ACHN (cell line): ENCODE data around the gene ADGRF1.
"Not testable (repeated sequence)": the region's sequence is repeated elsewhere in the genome, so short reads cannot be mapped to it uniquely, and the experiment has no call there.

Experiments used
- DNase-seq: peaks from one replicate; pipeline ENCODE4 v3.0.0-alpha.2; 2015
- in situ Hi-C: cut with HindIII; loops from 2 replicates; pipeline ENCODE4 v1.10.0; 2017; ENCODE audit warnings: low sequenced_read_pairs, low pct_ligation_motif_present, low pct_unique_long_range_greater_than_20kb

Gene ADGRF1

GRCh38 chr6:47069156-47069555, 27.0 kb upstream of the ADGRF1 start:
- in situ Hi-C loops, result no loop called here

DNA sequence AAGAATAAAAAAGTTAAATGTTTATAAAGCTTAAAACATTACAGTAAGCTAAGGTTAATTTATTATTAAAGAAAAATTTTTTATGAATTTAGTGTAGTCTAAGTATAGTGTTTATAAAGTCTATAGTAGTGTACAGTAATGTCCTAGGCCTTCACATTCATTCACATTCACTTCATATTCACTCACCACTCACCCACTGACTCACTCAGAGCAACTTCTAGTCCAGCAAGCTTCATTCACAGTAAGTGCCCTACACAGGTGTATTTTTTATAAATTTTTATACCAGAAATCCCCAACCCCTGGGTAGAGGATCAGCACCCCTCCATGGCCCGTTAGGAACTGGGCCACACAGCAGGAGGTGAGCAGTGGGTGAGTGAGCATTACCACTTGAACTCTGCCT, 24.3 kb upstream of the ADGRF1 start:
- DNase-seq, result no peak
- in situ Hi-C loops, result no loop called here

More at GRCh38 chr6:47069156-47069555, 27.0 kb upstream of the ADGRF1 start:
- no peak for DNase-seq

DNA sequence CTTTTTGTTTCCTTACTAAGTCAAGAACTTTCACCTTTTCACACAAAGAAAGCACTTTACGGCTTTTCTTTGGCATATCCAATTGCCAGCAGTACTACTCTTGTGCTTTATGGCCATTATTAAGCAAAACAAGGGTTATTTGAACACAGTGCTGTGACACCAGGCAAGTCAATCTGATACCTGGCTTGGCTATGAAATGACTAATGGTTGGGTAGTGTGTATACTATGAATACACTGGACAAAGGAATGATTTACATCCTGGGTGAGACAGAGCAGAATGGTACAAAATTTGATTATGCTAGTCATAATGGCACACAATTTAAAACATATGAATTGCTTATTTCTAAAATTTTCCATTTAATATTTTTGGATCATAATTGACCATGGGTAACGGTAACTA, 22.1 kb upstream of the ADGRF1 start:
- no peak for DNase-seq
- in situ Hi-C loops, result no loop called here

- no peak for DNase-seq
- in situ Hi-C loops, result no loop called here
These were observed 20.2 kb upstream of the ADGRF1 start for GRCh38 chr6:47062346-47062745.

- no peak for DNase-seq
- in situ Hi-C loops, result no loop called here
These were observed 19.5 kb upstream of the ADGRF1 start for GRCh38 chr6:47061309-47062300.

- DNase-seq, result no peak
- in situ Hi-C loops, result no loop called here
These were observed 17.2 kb upstream of the ADGRF1 start for GRCh38 chr6:47059216-47059885.

DNA sequence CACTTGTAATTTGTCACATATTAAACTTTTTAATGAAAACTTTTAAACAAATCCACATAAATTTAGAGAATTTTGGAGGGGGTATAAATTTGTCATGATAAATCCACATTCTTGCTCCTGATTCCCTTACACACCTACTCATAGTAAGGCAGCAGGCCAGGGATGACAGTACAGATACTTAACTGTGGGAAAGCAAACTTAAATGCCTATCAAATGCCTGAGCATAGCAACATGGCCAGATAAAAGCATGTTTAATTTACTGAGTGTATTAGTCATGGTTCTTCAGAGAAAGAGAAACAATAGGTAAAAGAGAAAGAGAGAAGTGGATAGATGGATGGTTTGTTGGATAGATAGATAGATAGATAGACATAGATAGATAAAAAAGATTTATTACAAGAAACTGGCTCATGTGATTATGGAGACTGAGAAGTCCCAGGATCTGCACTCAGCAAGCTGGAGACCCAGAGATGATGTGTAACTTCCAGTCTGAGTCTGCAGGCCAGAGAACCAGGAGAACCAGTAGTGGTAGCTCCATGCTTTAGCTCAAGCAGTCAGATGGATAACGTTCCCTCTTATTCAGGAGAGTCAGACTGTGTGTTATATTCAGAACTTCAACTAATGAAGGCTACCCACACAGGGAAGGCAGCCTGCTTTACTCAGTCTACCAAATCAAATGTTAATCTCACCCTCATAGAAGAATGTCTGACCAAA, 15.9 kb upstream of the ADGRF1 start:
- in situ Hi-C loops, result no loop called here
- DNase-seq, result no peak

GRCh38 chr6:47056832-47057231, 14.7 kb upstream of the ADGRF1 start:
- in situ Hi-C loops, result no loop called here

DNA sequence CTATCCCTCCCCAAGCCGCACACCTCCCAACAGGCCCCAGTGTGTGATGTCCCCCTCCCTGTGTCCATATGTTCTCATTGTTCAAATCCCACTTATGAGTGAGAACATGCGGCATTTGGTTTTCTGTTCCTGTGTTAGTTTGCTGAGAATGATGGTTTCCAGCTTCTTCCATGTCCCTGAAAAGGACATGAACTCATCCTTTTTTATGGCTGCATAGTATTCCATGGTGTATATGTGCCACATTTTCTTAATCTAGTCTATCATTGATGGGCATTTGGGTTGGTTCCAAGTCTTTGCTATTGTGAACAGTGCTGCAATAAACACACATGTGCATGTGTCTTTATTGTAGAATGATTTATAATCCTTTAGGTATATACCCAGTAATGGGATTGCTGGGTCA, 12.2 kb upstream of the ADGRF1 start:
- in situ Hi-C loops, result not testable (repeated sequence)

More at GRCh38 chr6:47056832-47057231, 14.7 kb upstream of the ADGRF1 start:
- no peak for DNase-seq

DNA sequence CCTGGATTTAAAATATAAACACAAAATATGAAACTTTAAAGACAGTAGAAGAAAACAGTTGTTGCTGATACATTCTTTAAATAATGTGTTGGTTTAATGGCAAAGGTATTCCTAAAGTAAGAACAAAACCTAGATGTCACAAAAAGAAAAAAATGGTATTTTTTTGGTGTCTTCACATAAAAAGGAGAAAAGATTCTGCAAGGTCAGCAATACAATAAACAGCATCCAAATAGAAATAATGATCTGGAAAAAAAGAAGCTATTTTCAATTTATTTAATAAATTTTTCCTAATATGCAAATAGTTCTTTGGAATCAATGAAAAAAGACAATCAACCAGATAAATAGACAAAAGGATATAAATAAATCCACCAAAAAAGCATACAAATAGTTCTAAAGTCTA, 6.5 kb upstream of the ADGRF1 start:
- no peak for DNase-seq
- in situ Hi-C loops, result no loop called here

More for the DNA sequence above, 12.2 kb upstream of the ADGRF1 start:
- not testable (repeated sequence) for DNase-seq

- in situ Hi-C loops, result no loop called here
- DNase-seq, result peak; percentile 67
These were observed 5.6 kb upstream of the ADGRF1 start for GRCh38 chr6:47047479-47048407.

DNA sequence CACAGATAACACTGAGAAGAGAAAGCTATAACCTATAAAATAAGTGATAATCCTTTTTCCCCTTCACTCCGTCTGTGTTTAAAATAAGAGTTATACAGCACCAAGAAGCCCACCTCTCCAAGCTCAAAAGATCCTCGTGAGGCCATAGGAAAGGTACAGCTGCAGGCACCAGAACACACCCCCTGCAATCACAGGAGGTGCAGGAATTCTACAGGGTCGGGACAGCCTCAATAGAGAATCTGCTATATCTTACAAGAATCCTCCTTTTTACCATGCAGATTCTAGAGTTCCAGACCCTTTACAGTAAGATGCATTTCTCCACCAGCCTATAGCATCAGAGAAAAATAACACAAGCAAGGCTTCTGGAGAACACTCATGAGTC, 5.0 kb upstream of the ADGRF1 start:
- in situ Hi-C loops, result no loop called here

GRCh38 chr6:47044397-47044796, 2.3 kb upstream of the ADGRF1 start:
- in situ Hi-C loops, result no loop called here
- no peak for DNase-seq

More for the DNA sequence above, 5.0 kb upstream of the ADGRF1 start:
- no peak for DNase-seq

DNA sequence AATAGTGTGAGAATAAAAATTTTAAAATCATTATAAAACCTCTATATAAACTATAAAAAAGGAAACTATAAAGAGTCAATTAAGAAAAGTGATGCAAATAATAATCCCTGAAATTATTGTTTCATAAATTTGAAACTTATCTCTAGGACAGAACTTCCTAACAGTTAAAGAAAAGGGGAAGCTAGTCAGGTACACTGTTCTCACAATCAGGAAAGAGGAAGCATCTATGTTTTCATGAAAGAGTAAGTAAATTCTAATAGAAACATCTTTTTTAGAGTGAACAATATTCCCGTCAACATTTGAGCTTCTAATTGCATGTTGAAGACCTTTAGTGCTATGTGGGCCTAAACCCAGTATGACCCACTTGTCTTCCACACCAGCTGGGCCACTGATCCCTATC, 1.2 kb upstream of the ADGRF1 start:
- DNase-seq, result no peak
- in situ Hi-C loops, result no loop called here

GRCh38 chr6:47041741-47042140, 391 bp downstream of the ADGRF1 start:
- no peak for DNase-seq
- in situ Hi-C loops, result no loop called here

GRCh38 chr6:47034926-47035325, 7.2 kb downstream of the ADGRF1 start:
- peak; percentile 90 for DNase-seq
- in situ Hi-C loops, result no loop called here

GRCh38 chr6:47034421-47034820, 7.7 kb downstream of the ADGRF1 start:
- DNase-seq, result no peak
- in situ Hi-C loops, result no loop called here
